Endothelial cell of umbilical vein (primary cell): ENCODE results near the gene BICRA. TPM values are rescaled to one million over a fixed set of nuclear protein-coding genes. Genes with fewer than 3 reads are reported as not detected.

Experiments used
- BruUV-seq: library from RNA; stranded (reverse); fragments of 400-500 nt; replicated peaks from 2 replicates; lab custom pipeline; 2021; lab: Mats Ljungman, UMichigan
- CTCF ChIA-PET: fragments of 300-600, 350-600 bp; sonication (Branson Sonifier 250); formaldehyde crosslinking; loops from one replicate; lab custom pipeline; 2021; ENCODE audit warnings: antibody characterized with exemption, inconsistent platforms; lab: Charles Lee
- POLR2A ChIA-PET: fragments of 300-600, 350-600 bp; sonication (Branson Sonifier 250); formaldehyde crosslinking; loops from one replicate; lab custom pipeline; 2021; ENCODE audit warnings: antibody characterized with exemption, inconsistent platforms; lab: Charles Lee
- DNase-seq: peaks from one replicate; pipeline ENCODE4 v3.0.0-alpha.2; 2011; ENCODE audit warnings: low read depth, low spot score
- FAIRE-seq: peaks from 2 replicates; lab custom pipeline; 2011; peaks lifted over from hg19 to GRCh38; lab: Jason Lieb, UNC
- H2AFZ ChIP-seq: 2 replicates; pipeline ENCODE4 v1.6.0; 2012; ENCODE audit warnings: low read depth, low read length, control low read depth, inconsistent platforms
- H3K27ac ChIP-seq: 2 replicates; pipeline ENCODE4 v1.5.1; 2011; ENCODE audit warnings: low read depth, mild to moderate bottlenecking, control low read depth, low read length, moderate library complexity; ENCODE audit not compliant: insufficient read depth
- H3K27me3 ChIP-seq, 2 experiments: 2 replicates each; pipeline versions ENCODE4 v1.6.0 to v1.6.1; 2011; ENCODE audit warnings: low read length in 2 of 2, mixed read lengths in 1 of 2; ENCODE audit not compliant: control insufficient read depth in 2 of 2, insufficient read depth in 2 of 2
- H3K36me3 ChIP-seq, 2 experiments: 2 replicates in 1 of 2; 3 replicates in 1 of 2; pipeline ENCODE4 v1.5.1; 2011; ENCODE audit warnings: low read length in 2 of 2, mild to moderate bottlenecking in 1 of 2, moderate library complexity in 1 of 2; ENCODE audit not compliant: control insufficient read depth in 2 of 2, insufficient read depth in 2 of 2; ENCODE audit errors: extremely low read depth in 1 of 2
- H3K4me1 ChIP-seq: 3 replicates; pipeline ENCODE4 v1.5.1; 2011; ENCODE audit warnings: mild to moderate bottlenecking, low read length; ENCODE audit not compliant: control insufficient read depth, insufficient read depth; ENCODE audit errors: extremely low read depth
- H3K4me2 ChIP-seq: 2 replicates; pipeline ENCODE4 v1.6.1; 2011; ENCODE audit warnings: low read length, control low read depth, mixed read lengths; ENCODE audit not compliant: insufficient read depth
- H3K4me3 ChIP-seq, 3 experiments: fragments of 200-600 bp in 1 of 3; sonication (generic), shearing (Covaris generic) in 1 of 3; replicated peaks in 1 of 3; 2 replicates each; pipeline ENCODE4 v1.5.1; 2011 to 2016; ENCODE audit warnings: control low read depth in 3 of 3, low read length in 3 of 3, mild to moderate bottlenecking in 2 of 3, inconsistent platforms in 1 of 3, low read depth in 1 of 3, moderate library complexity in 1 of 3; ENCODE audit not compliant: insufficient read depth in 1 of 3
- H3K79me2 ChIP-seq: 2 replicates; pipeline ENCODE4 v1.6.0; 2012; ENCODE audit warnings: low read length, inconsistent platforms; ENCODE audit not compliant: control insufficient read depth, insufficient read depth
- H3K9ac ChIP-seq: replicated peaks from 2 replicates; pipeline ENCODE3; 2011; ENCODE audit warnings: low read length, control low read depth; ENCODE audit not compliant: insufficient read depth; ENCODE audit errors: extremely low read depth
- H3K9me1 ChIP-seq: replicated peaks from 3 replicates; pipeline ENCODE4 v1.6.0; 2011; ENCODE audit warnings: mild to moderate bottlenecking, low read length; ENCODE audit not compliant: control insufficient read depth, insufficient read depth; ENCODE audit errors: extremely low read depth
- H3K9me3 ChIP-seq: replicated peaks from 2 replicates; pipeline ENCODE4 v1.5.1; 2012; ENCODE audit warnings: low read length, inconsistent platforms; ENCODE audit not compliant: control insufficient read depth, insufficient read depth
- H4K20me1 ChIP-seq: replicated peaks from 2 replicates; pipeline ENCODE3; 2011; ENCODE audit warnings: mild to moderate bottlenecking, low read length; ENCODE audit not compliant: control insufficient read depth, insufficient read depth; ENCODE audit errors: extremely low read depth
- CTCF ChIP-seq, 2 donors: IDR thresholded peaks; 1 replicate in 1 of 2; 2 replicates in 1 of 2; pipeline ENCODE4 v1.5.1; 2011; ENCODE audit warnings: low read length in 2 of 2, mild to moderate bottlenecking in 2 of 2, moderate library complexity in 2 of 2, control low read depth in 1 of 2, inconsistent platforms in 1 of 2, low read depth in 1 of 2; ENCODE audit not compliant: insufficient read depth in 1 of 2; ENCODE audit errors: extremely low read depth in 1 of 2
- EZH2 ChIP-seq: IDR thresholded peaks from 2 replicates; pipeline ENCODE4 v1.6.1; 2012; ENCODE audit warnings: borderline replicate concordance, low read depth, mild to moderate bottlenecking, moderate library complexity, low read length, inconsistent platforms; ENCODE audit not compliant: severe bottlenecking
- FOS ChIP-seq: IDR thresholded peaks from 2 replicates; pipeline ENCODE4 v1.6.1; 2011; ENCODE audit warnings: mild to moderate bottlenecking, low read length, moderate library complexity, borderline replicate concordance; ENCODE audit not compliant: insufficient read depth
- GATA2 ChIP-seq: IDR thresholded peaks from 2 replicates; pipeline ENCODE4 v1.7.0; 2011; ENCODE audit warnings: low read depth, mild to moderate bottlenecking, moderate library complexity, mixed read lengths, low read length; ENCODE audit not compliant: insufficient read length, insufficient read depth
- JUN ChIP-seq: IDR thresholded peaks from 2 replicates; pipeline ENCODE4 v1.6.1; 2011; ENCODE audit warnings: borderline replicate concordance, low read depth; ENCODE audit not compliant: insufficient read length, insufficient read depth
- MAX ChIP-seq: IDR thresholded peaks from 2 replicates; pipeline ENCODE4 v1.6.1; 2011; ENCODE audit not compliant: insufficient read depth, insufficient read length
- MYC ChIP-seq: IDR thresholded peaks from one replicate; pipeline ENCODE4 v1.6.1; 2011; ENCODE audit warnings: mild to moderate bottlenecking, low read depth, low read length
- POLR2A ChIP-seq: IDR thresholded peaks from 2 replicates; pipeline ENCODE4 v1.6.1; 2012; ENCODE audit warnings: low read depth, mild to moderate bottlenecking, control low read depth, low read length
- POLR2AphosphoS5 ChIP-seq: IDR thresholded peaks from 2 replicates; pipeline ENCODE4 v1.6.1; 2012; ENCODE audit warnings: low read depth, mild to moderate bottlenecking, control low read depth, low read length, moderate library complexity; ENCODE audit not compliant: insufficient read depth
- dilution Hi-C: fragments of 300-500 bp; cut with MboI; formaldehyde crosslinking; loops from one replicate; pipeline ENCODE4 v1.15.0; 2019; ENCODE audit warnings: low sequenced_read_pairs; ENCODE audit not compliant: extremely low pct_ligation_motif_present
- intact Hi-C: fragments of 100-400 bp; cut with micrococcal nuclease; formaldehyde crosslinking; loops from one replicate; pipeline ENCODE4 v1.10.0; 2022
- polyA plus RNA-seq, 4 experiments: library from polyadenylated mRNA; depleted of rRNA in 3 of 4; stranded (reverse) in 3 of 4; unstranded in 1 of 4; fragments of >200 nt; gene quantifications; 2 replicates each; pipeline versions ENCODE4 v1.2.1 to v1.2.3, GENCODE V29; 2011 to 2012; ENCODE audit warnings: missing spikeins in 1 of 4
- total RNA-seq: library from RNA; stranded (reverse); gene quantifications from 2 replicates; pipeline ENCODE4 v1.2.3, GENCODE V29; 2021

The BICRA gene
- total and polyA plus RNA-seq, 2 donors (not counting 3 experiments of a cell fraction or from before 2014, with no cell fraction given) = 3.8 to 20.5 TPM

- CTCF ChIA-PET = interaction anchor here (1.7 to 4.5 kb wide), 2 partner anchors 23 to 28 kb away, joined by 10 to 54 read pairs; partner anchors contain the start of gene EHD2
- dilution Hi-C loops = no loop called here
Measured at GRCh38 chr19:47741544-47742140, 132.7 kb downstream of the BICRA start.

More at GRCh38 chr19:47741544-47742140, 132.7 kb downstream of the BICRA start:
- Histone ChIP-seq H3K4me1 (peaks cover 19% of the 10 kb centered on the region), H3K4me2 (no peak overlapping the region), H3K79me2 (peaks cover 9% of the 10 kb centered on the region), H3K36me3 (peaks cover 3 to 24% of the 10 kb centered on the region in 2 experiments), H2AFZ (no peak overlapping the region), H3K27me3 (no peaks in the 10 kb centered on the region), H4K20me1 (no peaks in the 10 kb centered on the region), H3K9me3 (no peaks in the 10 kb centered on the region), H3K9me1 (no peaks in the 10 kb centered on the region), H3K4me3 (no peak overlapping the region), H3K27ac (peak overlapping the region; percentile 16), H3K9ac (no peak overlapping the region)
- intact Hi-C loops = no loop called here
- no peak for TF ChIP-seq JUN
- TF ChIP-seq GATA2 = no peak
- TF ChIP-seq EZH2 = no peak
- TF ChIP-seq MAX = no peak
- TF ChIP-seq FOS = no peak
- no peak for TF ChIP-seq POLR2A
- no peak for TF ChIP-seq MYC
- TF ChIP-seq POLR2AphosphoS5 = no peak
- TF ChIP-seq CTCF (IDR thresholded peaks at IDR 0.05; ENCODE audit: extremely low read depth in 1 of 2, insufficient read depth in 1 of 2, low read depth in 1 of 2, low read length in 2 of 2) = no peak
- POLR2A ChIA-PET = no interaction called here
- DNase-seq (peak; percentile 20), FAIRE-seq (no peak)
- no TSS peak for BruUV-seq
